COR-L47 (cell line): ENCODE data around the gene GRID1.

Experiments
- DNase-seq: peaks from one replicate; lab custom pipeline; 2025; lab: John Stamatoyannopoulos, UW

The GRID1 gene

GRCh38 chr10:85617751-85618546, 748.6 kb downstream of the GRID1 start:
- DNase-seq: no peak

GRCh38 chr10:85615556-85615955, 751.0 kb downstream of the GRID1 start:
- DNase-seq: no peak

DNA sequence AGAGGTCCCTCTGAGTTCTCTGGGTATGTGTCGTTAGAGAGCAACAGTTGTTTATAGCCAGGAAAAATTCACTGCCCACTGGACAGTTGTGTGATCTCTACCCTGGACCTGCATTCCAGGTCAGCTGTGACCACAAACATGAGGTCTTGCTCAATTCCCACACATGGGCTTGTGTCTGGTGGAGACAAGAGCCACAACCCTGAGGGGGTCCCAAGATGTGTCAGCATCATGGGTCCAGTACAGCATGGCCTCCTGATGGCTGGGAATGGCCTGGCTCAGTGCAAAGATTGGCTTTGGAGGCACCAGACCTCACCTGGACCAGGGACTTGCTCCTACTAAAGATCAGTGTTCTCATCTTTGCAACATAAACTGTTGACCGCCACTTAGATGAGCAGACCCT, 751.6 kb downstream of the GRID1 start:
- no peak for DNase-seq

DNA sequence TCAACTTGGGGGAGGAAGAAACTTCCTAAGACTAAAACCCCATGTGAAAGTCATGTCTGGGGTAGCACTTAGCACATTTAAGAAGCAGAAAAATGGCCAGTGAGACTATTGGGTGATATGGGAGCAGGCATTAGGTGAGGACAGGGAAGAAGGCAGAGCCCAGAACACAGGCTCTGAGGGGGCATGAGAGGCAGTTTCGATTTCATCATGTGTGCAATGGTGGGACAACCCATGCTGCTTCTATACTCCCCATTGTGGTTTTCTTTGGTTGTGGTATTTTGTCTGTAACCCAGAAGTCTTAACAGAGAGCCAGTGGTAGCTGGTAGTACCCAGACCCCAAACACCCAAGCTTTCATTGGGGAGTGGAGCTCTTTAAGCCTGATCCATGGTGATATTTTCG, 752.0 kb downstream of the GRID1 start:
- DNase-seq: no peak

- no peak for DNase-seq
Observed at GRCh38 chr10:85613391-85613790, 753.2 kb downstream of the GRID1 start.

DNA sequence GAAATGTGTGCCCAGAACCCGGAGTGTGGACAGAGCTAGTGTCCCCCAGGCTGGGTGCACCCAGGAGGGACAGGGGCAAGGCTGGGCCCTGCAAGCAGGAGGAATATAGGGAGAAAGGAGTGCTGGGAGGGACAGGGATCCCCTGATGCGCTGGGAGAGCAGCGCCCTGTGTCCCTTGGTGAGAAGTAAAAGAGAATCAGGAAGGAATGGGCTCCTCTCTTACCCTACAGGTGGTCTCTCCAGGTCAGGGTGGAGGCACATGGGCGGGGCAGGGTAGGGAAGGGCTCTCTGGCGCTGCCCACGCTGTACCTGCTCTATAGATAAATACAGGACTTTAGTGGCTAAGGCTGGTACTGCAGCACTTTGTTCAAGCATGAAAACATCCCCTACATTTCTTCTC, 753.8 kb downstream of the GRID1 start:
- DNase-seq: no peak

DNA sequence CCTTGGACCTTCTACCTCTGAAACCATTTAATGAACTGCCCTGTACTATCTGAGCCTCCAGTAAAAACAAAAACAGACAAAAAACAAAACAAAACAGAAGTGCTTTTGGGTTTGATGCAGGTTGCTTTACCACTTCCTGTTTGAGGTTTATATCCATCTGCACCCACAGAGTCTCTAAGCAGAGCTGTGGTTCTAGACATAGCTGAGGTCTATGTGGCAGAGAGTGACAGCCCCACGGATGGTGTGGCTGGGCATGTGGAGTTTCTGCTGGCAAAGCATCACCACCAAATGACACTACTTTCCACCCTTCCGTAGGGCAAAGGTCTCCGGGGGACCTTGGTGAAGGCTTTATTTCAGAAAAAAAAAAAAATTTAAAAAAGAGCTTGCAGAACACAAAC, 754.2 kb downstream of the GRID1 start:
- no peak for DNase-seq

- no peak for DNase-seq
Observed at GRCh38 chr10:85611746-85612377, 754.7 kb downstream of the GRID1 start.

DNA sequence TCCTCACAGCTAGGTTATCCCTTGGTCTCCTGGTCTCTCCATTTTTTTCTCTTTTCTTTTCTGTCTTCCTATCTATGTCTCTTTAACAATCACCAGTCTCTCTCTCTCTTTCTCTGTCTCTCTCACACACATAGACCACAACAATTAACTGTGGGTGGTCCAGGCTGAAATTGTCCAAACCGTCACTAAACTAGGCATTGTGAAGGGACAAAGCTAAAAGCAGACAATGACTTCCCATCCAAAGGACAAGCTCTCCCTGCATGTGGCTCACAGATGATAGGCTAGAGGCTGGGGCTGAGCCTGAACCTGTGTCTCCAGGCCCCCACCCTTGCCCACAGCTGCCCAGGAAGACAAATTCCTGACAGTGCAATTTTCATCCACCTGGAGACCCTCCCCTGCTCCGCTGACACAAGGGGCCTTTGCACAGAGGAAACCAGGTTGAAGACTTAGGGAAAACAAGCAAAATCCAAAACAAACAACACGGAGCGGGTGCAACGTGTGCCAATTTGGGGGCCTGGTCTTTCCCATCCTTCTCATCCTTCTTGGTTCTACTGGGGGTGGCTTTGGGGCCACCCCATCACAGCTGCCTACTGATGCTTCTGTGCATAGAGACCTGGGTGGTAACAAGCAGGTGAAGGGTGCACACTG, 755.4 kb downstream of the GRID1 start:
- DNase-seq: no peak

DNA sequence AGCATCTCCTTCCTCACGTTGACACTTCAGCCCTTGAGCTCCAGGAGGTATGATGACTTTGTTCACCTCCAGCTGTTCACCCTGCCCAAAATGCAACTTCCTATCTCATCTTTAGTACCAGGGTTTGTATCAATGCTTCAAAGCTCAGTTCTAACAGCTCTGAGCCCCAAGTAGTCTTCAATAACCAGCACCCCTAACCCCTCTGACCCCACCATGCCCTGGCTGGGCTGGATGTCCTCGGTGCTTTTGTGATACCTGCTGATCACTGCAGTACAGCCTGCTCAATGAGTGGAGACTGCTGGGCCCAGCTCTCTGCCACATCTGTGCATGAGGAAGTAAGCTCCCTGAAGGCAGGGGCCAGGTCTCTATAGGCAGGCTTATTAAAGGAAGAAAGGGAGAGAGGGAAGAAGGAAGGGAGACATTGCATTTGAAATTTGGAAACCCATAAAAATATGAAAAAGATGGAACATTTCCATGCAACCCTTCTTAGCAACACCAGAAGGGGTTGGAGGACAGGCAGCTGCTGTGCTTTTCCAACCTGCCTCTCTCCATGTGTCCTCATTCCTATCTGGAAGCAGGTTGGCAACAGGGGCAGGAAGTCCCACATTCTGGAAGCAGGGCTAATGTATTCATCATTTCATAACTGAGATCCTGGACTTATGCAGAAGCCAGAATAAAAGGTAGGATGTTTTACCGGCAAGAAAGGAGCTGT, 756.1 kb downstream of the GRID1 start:
- DNase-seq: no peak

DNA sequence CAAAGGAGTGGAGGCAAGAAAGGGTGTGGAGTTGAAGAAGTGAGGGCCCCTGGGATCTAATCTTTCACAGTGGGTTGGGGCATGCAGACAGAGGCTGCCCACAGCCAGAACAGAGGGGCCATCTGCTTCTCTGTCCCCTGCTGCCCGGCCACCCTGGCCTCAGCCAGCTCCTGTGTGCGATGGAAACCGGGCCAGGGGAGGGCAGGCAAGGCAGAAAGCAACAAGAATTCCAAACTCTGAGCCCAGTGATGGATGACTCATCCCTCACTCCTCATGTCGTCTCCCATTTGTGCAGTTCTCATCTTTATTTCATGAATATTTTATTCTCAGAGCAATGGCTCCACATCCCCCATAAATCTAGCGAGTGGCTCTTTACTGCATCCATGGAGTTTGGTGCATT, 757.1 kb downstream of the GRID1 start:
- DNase-seq: no peak

DNA sequence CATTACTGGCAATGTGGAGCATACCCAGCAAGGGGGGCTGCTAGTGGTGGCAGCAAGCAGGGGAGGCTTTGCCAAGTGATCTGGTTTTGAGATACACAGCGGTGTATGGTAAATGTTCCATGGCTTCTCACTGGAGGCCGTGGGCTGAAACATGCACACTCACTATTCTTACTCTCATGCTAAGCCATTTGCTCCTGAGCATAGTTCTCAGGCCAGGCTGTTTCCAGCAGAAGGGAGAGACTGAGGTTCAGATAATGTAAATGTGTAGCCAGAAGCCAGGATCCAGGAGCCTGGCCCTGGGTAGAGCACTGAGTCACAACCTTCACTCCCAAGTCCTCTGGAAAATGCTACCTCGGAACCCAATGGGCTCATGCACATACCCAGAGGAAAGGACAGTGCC, 757.9 kb downstream of the GRID1 start:
- no peak for DNase-seq

GRCh38 chr10:85607043-85607695, 759.4 kb downstream of the GRID1 start:
- DNase-seq: peak; percentile 52

DNA sequence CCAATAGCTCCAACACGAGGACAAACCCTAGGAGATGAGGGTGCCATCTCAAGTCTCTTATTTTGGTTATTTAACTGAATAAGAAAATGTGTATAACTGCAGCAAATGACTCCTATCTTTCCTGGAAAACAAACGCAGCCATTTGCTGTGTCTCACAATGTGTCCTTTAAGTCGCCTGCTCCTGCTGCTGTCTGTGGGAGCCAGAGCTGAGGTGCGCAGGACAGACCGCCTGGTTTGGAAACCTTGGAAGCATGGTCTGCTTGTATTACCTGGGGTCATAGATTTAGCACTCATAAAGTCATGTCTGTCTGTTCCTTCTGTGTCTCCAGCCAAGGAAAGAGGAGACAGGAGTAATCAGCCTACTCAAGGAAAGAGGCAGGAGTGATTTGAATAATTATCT, 760.2 kb downstream of the GRID1 start:
- no peak for DNase-seq

DNA sequence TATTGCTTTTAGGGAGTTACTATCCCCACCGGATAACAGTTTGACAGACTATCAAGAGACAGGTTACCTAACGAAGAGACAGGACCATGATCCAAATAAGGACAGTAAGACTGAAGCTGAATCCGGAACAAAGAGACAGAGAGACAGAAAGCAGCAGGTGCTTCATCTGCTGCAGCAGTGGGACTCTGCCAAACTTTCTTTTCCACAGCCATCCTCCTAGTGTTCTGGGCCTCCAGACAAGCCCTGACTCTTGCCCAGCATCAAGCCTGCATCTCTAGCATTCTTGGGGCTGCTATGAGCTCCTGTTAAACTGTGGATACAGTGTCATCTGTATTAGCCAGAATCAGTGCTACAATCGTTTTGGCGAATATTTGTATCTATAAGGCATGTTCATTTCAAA, 761.7 kb downstream of the GRID1 start:
- no peak for DNase-seq

GRCh38 chr10:85604136-85604725, 762.4 kb downstream of the GRID1 start:
- no peak for DNase-seq

- DNase-seq: no peak
Observed at GRCh38 chr10:85603151-85603940, 763.2 kb downstream of the GRID1 start.

DNA sequence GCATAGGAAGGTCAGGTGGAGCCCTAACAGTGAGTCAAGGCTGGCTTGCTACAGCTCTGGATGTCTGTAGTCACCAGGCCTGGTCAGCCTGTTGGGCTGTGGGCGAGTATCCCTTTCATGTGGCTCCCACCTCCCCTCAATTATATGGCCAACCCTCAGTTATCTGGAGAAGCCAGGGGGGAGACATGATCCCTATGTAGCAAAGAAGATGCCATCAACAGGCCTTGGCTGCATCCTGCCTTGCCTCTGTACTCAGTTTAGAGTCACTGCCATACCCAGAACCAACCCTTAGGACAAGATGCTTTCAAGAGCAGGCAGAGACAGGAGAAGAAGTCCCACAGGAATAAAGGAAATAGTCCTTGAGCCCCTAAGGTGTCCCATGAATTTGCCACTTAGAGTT, 763.9 kb downstream of the GRID1 start:
- no peak for DNase-seq

DNA sequence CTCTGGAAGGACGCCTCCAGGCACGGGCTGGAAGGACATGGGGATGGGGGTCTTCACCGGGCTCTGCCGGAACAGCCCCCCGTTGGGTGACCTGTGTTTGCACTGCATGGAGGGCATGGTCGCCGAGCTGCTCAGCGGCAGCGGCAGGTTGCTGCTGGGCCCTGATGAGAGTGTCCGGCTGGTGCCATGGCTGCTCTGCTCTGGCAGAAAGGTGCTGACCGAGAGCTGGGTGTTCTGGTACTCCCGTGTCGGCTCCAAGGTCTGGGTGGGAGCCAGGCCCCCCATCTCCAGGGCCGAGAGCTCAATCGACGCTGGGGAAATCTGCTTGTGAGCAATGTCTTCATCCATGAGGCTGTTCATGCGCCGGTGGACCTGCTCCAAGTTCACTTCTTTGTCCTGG, 764.3 kb downstream of the GRID1 start:
- no peak for DNase-seq

GRCh38 chr10:85601526-85601925, 765.1 kb downstream of the GRID1 start:
- DNase-seq: no peak

DNA sequence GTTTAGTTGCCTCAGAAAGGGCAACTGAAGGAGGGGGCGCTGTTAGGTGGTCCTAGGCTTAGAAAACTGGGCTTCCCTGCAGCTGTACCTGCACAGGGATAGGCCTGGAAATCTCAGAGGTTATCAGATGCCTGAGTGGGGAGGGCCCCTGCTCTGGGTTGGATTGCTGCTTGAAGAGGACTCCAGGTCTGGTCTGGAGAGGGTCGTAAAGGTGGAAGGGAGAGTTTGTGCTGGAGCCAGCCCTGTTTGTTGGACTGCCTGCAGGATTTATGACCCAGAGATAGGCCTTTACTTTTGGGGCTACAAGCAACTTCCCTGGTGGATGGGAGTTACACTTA, 765.9 kb downstream of the GRID1 start:
- no peak for DNase-seq
